HG02852 (cell line): Measurements from ENCODE around the gene SLC25A1.

Experiments
- ATAC-seq: cut with Tn5 transposase; IDR thresholded peaks from one replicate; pipeline ENCODE4 v1.9.1; 2021; ENCODE audit warnings: mild to moderate bottlenecking, moderate library complexity; ENCODE audit not compliant: unreplicated experiment

Gene SLC25A1

GRCh38 chr22:19139974-19140373 lies 38.6 kb downstream of the SLC25A1 start:
- ATAC-seq, result no peak

DNA sequence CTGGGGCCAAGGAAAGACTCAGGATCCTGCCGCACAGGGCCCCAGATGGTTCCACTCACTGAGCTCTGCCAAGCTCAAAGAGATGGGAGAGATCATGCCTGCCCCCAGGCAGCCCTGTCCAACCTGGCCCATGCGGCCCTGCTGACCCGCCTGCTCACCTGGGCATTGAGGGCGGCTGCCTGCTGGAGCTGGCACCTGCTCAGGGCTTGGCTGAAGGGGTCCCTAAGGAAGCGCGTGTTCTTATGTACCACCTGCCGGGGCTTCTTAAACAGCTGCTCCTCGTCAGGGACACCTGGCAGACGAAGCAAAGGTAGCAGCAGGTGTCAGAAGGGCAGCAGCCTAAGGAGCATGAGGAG lies 39.6 kb downstream of the SLC25A1 start:
- no peak for ATAC-seq

- ATAC-seq, result no peak
Measured at GRCh38 chr22:19138217-19139000, 40.1 kb downstream of the SLC25A1 start.

- no peak for ATAC-seq
Measured at GRCh38 chr22:19137384-19138216, 40.9 kb downstream of the SLC25A1 start.

DNA sequence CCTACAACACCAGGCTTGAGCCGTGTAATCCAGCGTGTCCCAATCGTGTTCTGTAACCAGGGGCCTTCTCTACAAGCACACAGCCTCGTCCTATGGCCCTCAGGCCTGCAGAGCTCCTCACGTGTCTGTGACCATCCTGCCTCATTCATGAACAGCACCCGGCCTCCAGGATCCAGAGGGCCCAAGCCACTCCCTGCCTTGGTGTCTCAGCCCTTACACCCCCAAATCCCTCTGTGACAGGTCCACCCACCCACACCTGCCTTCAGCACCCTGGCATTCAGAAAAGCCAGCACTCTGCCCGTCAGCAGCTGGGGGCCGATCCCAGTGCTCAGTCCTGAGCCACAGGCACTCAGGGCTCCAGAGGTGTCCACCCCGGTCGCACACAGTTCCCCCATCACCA lies 41.6 kb downstream of the SLC25A1 start:
- ATAC-seq, result no peak

GRCh38 chr22:19134874-19135273 lies 43.7 kb downstream of the SLC25A1 start:
- ATAC-seq, result no peak

DNA sequence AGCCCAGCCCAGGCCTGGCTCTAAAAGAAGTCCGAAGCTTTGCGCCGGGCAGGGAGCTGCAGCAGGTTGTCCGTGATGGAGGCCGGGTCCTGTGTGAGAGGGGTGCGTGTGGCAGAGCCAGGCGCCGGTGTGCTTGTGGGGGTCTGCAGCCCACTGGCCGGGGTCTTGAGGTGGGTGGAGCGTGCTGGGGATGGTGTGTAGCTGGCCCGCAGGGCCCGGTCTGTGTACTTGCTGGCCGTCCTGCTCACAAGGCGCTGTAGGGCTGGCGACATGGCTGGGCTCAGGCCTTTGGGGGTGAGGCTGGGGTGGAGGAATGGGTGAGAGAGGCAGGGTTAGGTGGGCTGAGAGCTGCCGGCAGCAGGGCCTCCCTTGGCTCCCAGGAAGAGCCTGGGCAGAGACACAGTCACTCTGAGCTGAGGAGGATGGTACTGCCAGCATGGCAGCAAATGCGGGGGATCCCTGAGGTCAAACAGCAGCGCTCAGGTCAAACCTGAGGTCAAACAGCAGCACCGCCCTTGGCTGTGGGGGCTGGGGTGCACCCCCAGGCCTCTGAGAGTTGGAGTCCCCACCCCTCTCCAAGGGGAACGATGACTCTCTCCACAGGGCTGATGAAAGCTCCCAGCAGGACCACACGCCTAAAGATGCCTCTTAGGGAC lies 44.2 kb downstream of the SLC25A1 start:
- ATAC-seq, result no peak

DNA sequence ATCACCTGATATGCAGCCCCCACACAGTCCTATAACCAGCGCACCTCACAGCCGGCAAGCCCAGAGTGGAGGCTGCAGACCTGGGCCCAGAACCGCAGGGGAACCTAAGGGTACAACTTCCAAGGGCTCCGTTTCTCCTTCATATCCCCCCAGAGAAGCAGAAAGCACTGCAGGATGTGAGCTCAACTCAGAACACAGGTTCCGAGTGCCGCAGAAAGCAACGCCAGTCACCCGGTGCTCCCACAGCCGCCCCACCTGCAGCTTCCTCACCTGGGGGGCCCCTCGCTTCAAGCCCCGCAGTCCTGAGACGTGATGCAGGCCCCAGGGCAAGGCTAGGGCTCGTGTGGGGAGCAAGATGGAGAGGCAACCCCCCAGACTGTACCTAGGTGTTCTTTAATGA lies 45.0 kb downstream of the SLC25A1 start:
- ATAC-seq, result no peak

GRCh38 chr22:19132693-19133400 lies 45.7 kb downstream of the SLC25A1 start:
- ATAC-seq, result no peak

GRCh38 chr22:19132153-19132552 lies 46.4 kb downstream of the SLC25A1 start:
- ATAC-seq, result no peak

DNA sequence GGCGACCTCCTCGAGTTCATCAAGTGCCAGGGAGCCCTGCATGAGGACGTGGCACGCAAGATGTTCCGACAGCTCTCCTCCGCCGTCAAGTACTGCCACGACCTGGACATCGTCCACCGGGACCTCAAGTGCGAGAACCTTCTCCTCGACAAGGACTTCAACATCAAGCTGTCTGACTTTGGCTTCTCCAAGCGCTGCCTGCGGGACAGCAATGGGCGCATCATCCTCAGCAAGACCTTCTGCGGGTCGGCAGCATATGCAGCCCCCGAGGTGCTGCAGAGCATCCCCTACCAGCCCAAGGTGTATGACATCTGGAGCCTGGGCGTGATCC lies 46.9 kb downstream of the SLC25A1 start:
- no peak for ATAC-seq

GRCh38 chr22:19130959-19131684 lies 47.4 kb downstream of the SLC25A1 start, which contains the start of gene TSSK2:
TSS of gene TSSK2 (plus strand) at chr22:19131308. CDS start at chr22:19131400, 92 bp downstream.
- ATAC-seq, result no peak

- ATAC-seq, result no peak
Measured at GRCh38 chr22:19129871-19130270, 48.7 kb downstream of the SLC25A1 start.

GRCh38 chr22:19128946-19129727 lies 49.4 kb downstream of the SLC25A1 start:
- no peak for ATAC-seq

DNA sequence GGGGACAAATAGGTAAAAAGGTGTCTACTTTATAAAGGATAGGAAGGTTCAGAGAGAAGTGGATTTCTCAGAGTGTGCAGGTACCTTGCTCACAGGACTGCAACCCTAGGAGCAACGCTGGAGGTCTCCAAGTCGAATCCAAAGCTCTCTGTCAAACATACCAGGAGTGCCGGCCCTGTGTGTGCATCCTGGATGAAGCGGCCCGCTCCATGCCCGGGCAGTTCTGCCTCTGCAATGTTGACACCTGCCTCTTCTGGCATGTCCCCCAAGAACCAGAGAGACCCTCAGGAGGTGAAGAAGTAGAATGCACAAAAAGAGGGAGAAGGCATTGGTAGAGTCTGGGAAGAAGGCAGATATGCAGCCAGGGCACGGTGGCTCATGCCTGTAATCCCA lies 50.5 kb downstream of the SLC25A1 start:
- ATAC-seq, result no peak

GRCh38 chr22:19127329-19128008 lies 51.1 kb downstream of the SLC25A1 start:
- ATAC-seq, result no peak

GRCh38 chr22:19126309-19127273 lies 51.9 kb downstream of the SLC25A1 start:
- no peak for ATAC-seq
